Neural progenitor cell (in vitro differentiated cells): Measurements from ENCODE around the gene CHMP4A. TPM values are rescaled to one million over a fixed set of nuclear protein-coding genes. Genes with fewer than 3 reads are reported as not detected.
A peak's percentile ranks its signal among the peaks of the same experiment; 100 is the strongest.

Source experiments
- DNase-seq: peaks from one replicate; pipeline ENCODE4 v3.0.0-alpha.2; 2016; ENCODE audit warnings: low spot score
- H2AFZ ChIP-seq: fragments of 200-600 bp; sonication (generic); replicated peaks from 2 replicates; pipeline ENCODE4 v1.6.1; 2016; ENCODE audit warnings: antibody characterized with exemption
- H3F3A ChIP-seq: fragments of 200-600 bp; sonication (generic); 2 replicates; pipeline ENCODE4 v1.6.1; 2016; ENCODE audit warnings: antibody characterized with exemption, low read depth
- H3K27ac ChIP-seq: fragments of 200-600 bp; sonication (generic); 2 replicates; pipeline ENCODE4 v1.5.1; 2016; ENCODE audit warnings: mild to moderate bottlenecking
- H3K27me3 ChIP-seq: fragments of 200-600 bp; sonication (generic); 2 replicates; pipeline ENCODE4 v1.6.1; 2016; ENCODE audit warnings: mild to moderate bottlenecking, moderate library complexity
- H3K36me3 ChIP-seq: fragments of 200-600 bp; sonication (generic); 2 replicates; pipeline ENCODE4 v1.5.1; 2016
- H3K4me1 ChIP-seq: fragments of 200-600 bp; sonication (generic); 2 replicates; pipeline ENCODE4 v1.6.1; 2016; ENCODE audit warnings: mixed run types
- H3K4me2 ChIP-seq: fragments of 200-600 bp; sonication (generic); 2 replicates; pipeline ENCODE4 v1.6.1; 2016
- H3K4me3 ChIP-seq: fragments of 200-600 bp; sonication (generic); 2 replicates; pipeline ENCODE4 v1.5.1; 2016
- H3K79me2 ChIP-seq: fragments of 200-600 bp; sonication (generic); 2 replicates; pipeline ENCODE4 v1.6.1; 2016; ENCODE audit warnings: low read depth
- H3K9ac ChIP-seq: fragments of 200-600 bp; sonication (generic); 2 replicates; pipeline ENCODE4 v1.6.1; 2016
- H3K9me3 ChIP-seq: fragments of 200-600 bp; sonication (generic); 2 replicates; pipeline ENCODE4 v1.5.1; 2016; ENCODE audit warnings: low read depth
- H4K20me1 ChIP-seq: fragments of 200-600 bp; sonication (generic); 2 replicates; pipeline ENCODE4 v1.6.1; 2016; ENCODE audit warnings: low read depth
- H3K27ac Mint-ChIP-seq: 3 replicates; pipeline ENCODE4 v1.8.0; 2021; ENCODE audit warnings: mixed read lengths
- H3K27me3 Mint-ChIP-seq: 2 replicates; pipeline ENCODE4 v1.8.0; 2022; ENCODE audit warnings: low read depth, mild to moderate bottlenecking, inconsistent platforms, moderate library complexity, mixed read lengths; ENCODE audit not compliant: insufficient read depth
- H3K36me3 Mint-ChIP-seq: 3 replicates; pipeline ENCODE4 v1.8.0; 2021; ENCODE audit warnings: mixed read lengths
- H3K4me1 Mint-ChIP-seq: 3 replicates; pipeline ENCODE4 v1.8.0; 2021; ENCODE audit warnings: mixed read lengths
- H3K4me3 Mint-ChIP-seq: 3 replicates; pipeline ENCODE4 v1.8.0; 2021; ENCODE audit warnings: mild to moderate bottlenecking, moderate library complexity, mixed read lengths
- H3K9me3 Mint-ChIP-seq: 3 replicates; pipeline ENCODE4 v1.8.0; 2020; ENCODE audit warnings: mixed read lengths
- EZH2 ChIP-seq: fragments of 200-600 bp; sonication (generic); IDR thresholded peaks from 2 replicates; pipeline ENCODE4 v1.6.1; 2017; ENCODE audit warnings: antibody characterized with exemption, mild to moderate bottlenecking, moderate library complexity
- EZH2phosphoT487 ChIP-seq: fragments of 200-600 bp; sonication (generic); IDR thresholded peaks from 2 replicates; pipeline ENCODE4 v1.6.1; 2017; ENCODE audit warnings: antibody characterized with exemption
- total RNA-seq: library from RNA; depleted of rRNA; stranded (reverse); fragments of >200 nt; gene quantifications from 2 replicates; pipeline ENCODE4 v1.2.3, GENCODE V29; 2015; ENCODE audit warnings: low replicate concordance
- TF ChIP-seq, protein P1 (sequence below): fragments of 200-600 bp; sonication (generic); IDR thresholded peaks from 2 replicates; pipeline ENCODE4 v1.5.1; 2017; ENCODE audit warnings: antibody characterized with exemption, mild to moderate bottlenecking

CHMP4A gene
- total RNA-seq, 1 donor from 2014 or later: 35.3 TPM

DNA sequence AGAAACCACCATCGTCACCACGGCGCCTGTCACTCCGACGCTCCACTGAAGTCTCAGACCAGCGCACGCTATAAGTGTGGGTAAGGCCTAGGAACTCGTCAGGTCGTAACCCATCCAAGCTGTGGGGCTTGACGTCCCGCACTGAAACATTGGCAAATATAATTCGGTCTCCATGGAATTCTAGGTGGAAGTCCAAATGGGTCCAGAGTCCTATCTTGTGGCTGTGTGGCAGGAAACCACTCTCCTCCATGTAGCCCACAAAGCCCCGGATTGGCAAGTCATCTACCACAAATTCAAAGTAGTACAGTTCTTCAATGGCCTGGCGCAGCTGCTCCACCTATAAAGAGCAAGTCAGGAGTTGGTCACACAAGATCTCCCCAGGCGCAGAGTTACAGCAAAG lies 20.4 kb downstream of the CHMP4A start:
- H3K4me3 ChIP-seq: no peak overlapping the region
- H3K27me3 Mint-ChIP-seq: peaks cover 8% of the 10 kb centered on the region
- no peak overlapping the region for H3K27ac ChIP-seq
- H3K36me3 ChIP-seq: no peaks in the 10 kb centered on the region
- peaks cover 6% of the 10 kb centered on the region for H3K4me1 ChIP-seq
- H3K79me2 ChIP-seq: peaks cover 15% of the 10 kb centered on the region
- H3K36me3 Mint-ChIP-seq: peaks cover 21% of the 10 kb centered on the region
- DNase-seq: no peak
- no peaks in the 10 kb centered on the region for H3K9me3 Mint-ChIP-seq
- H3K9me3 ChIP-seq: no peaks in the 10 kb centered on the region
- H3K4me2 ChIP-seq: no peak overlapping the region
- H3K27ac Mint-ChIP-seq: no peak overlapping the region
- no peak overlapping the region for H3K9ac ChIP-seq
- no peak overlapping the region for H2AFZ ChIP-seq
- no peaks in the 10 kb centered on the region for H3K27me3 ChIP-seq
- H4K20me1 ChIP-seq: peaks cover 3% of the 10 kb centered on the region
- peaks cover 31% of the 10 kb centered on the region for H3K4me1 Mint-ChIP-seq
- H3K4me3 Mint-ChIP-seq: peak overlapping the region; percentile 43
- H3F3A ChIP-seq: peaks cover 43% of the 10 kb centered on the region
- TF ChIP-seq, protein P1, sequence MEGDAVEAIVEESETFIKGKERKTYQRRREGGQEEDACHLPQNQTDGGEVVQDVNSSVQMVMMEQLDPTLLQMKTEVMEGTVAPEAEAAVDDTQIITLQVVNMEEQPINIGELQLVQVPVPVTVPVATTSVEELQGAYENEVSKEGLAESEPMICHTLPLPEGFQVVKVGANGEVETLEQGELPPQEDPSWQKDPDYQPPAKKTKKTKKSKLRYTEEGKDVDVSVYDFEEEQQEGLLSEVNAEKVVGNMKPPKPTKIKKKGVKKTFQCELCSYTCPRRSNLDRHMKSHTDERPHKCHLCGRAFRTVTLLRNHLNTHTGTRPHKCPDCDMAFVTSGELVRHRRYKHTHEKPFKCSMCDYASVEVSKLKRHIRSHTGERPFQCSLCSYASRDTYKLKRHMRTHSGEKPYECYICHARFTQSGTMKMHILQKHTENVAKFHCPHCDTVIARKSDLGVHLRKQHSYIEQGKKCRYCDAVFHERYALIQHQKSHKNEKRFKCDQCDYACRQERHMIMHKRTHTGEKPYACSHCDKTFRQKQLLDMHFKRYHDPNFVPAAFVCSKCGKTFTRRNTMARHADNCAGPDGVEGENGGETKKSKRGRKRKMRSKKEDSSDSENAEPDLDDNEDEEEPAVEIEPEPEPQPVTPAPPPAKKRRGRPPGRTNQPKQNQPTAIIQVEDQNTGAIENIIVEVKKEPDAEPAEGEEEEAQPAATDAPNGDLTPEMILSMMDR: no peak
- TF ChIP-seq EZH2: no peak
- no peak for TF ChIP-seq EZH2phosphoT487

DNA sequence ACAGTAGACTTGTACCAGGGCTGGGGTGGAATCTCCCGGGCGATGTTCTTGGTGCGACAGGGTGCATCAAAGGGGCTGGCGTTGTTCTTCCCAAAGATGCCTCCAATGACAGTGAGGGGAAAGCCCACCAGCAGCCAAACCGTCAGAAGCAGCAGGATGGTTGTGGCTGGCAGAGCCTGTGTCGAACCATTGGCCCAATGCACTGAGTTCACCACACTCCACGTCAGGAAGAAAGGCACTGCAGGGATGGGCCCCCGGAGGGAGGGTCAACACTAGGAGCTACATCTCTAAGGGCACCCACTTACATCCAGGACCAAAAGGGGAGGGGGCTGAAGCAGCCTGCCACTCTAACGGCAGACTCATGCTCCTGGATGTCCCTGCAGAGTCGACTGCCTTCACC lies 22.9 kb downstream of the CHMP4A start:
- Mint-ChIP-seq H3K9me3 (no peaks in the 10 kb centered on the region), H3K27ac (no peak overlapping the region), H3K4me3 (no peak overlapping the region), H3K36me3 (peaks cover 19% of the 10 kb centered on the region), H3K4me1 (peaks cover 30% of the 10 kb centered on the region), H3K27me3 (peaks cover 3% of the 10 kb centered on the region)
- peaks cover 12% of the 10 kb centered on the region for H4K20me1 ChIP-seq
- peaks cover 31% of the 10 kb centered on the region for H3F3A ChIP-seq
- no peak overlapping the region for H3K4me2 ChIP-seq
- H2AFZ ChIP-seq: no peak overlapping the region
- H3K27ac ChIP-seq: no peak overlapping the region
- H3K4me1 ChIP-seq: peaks cover 6% of the 10 kb centered on the region
- peaks cover 23% of the 10 kb centered on the region for H3K79me2 ChIP-seq
- H3K9me3 ChIP-seq: no peaks in the 10 kb centered on the region
- no peaks in the 10 kb centered on the region for H3K27me3 ChIP-seq
- H3K36me3 ChIP-seq: no peaks in the 10 kb centered on the region
- no peak overlapping the region for H3K4me3 ChIP-seq
- DNase-seq: no peak
- H3K9ac ChIP-seq: no peak overlapping the region
- TF ChIP-seq EZH2phosphoT487: no peak
- TF ChIP-seq, protein P1: no peak
- TF ChIP-seq EZH2: no peak

DNA sequence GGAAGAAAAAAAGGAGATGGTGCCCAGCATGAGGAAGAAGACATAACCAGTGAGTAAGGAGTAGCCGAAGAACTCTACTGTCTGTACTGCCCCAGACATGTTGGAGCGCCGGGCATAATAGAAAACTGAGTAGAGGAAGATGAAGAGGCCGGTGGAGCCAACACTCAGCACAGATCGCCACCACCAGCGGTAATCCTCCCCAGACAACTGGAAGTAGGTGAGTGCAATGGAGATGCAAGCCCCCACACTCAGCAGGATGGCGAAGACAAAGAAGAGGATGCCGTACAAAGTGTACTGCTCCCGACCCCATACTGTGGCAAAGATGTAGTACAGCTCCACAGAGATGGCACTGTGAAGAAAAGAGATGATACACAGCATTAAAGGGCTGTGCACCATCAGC lies 23.8 kb downstream of the CHMP4A start:
- Histone ChIP-seq H3K4me3 (peak overlapping the region; percentile 65), H3K36me3 (no peaks in the 10 kb centered on the region), H3K4me1 (peaks cover 6% of the 10 kb centered on the region), H3K27me3 (no peaks in the 10 kb centered on the region), H2AFZ (peak overlapping the region; percentile 4), H3K79me2 (peaks cover 17% of the 10 kb centered on the region), H3K4me2 (peak overlapping the region; percentile 87), H3K9me3 (no peaks in the 10 kb centered on the region), H4K20me1 (peaks cover 12% of the 10 kb centered on the region), H3K27ac (no peak overlapping the region), H3F3A (peaks cover 21% of the 10 kb centered on the region), H3K9ac (no peak overlapping the region)
- Mint-ChIP-seq H3K4me3 (peak overlapping the region; percentile 88), H3K36me3 (peaks cover 23% of the 10 kb centered on the region), H3K27me3 (peaks cover 2% of the 10 kb centered on the region), H3K4me1 (peaks cover 25% of the 10 kb centered on the region), H3K9me3 (no peaks in the 10 kb centered on the region), H3K27ac (peak overlapping the region; percentile 76)
- DNase-seq: no peak
- TF ChIP-seq, protein P1: no peak
- no peak for TF ChIP-seq EZH2
- no peak for TF ChIP-seq EZH2phosphoT487
